ENCODE measurements around the gene PAK1.

PAK1 gene

DNA sequence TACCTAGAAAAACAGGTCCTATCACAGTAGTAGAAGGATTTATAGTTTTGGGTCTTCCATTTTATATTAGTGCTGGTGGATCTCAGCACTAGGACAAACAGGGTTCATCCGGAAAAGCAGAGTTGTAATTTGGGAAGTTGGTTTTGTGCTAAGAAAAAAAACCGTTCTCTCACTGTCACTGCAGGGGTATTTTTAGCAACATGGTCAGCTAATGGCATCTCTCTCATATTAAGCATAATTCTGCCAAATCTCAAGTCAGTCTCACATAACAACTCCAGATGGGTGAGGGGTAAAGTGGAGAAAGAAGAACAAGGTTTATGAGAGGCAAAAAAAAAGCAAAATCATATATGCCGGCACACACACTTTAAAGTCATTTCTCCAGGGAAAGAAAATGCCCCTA lies 120.8 kb downstream of the PAK1 start:
- Histone ChIP-seq H3K9me3 (ENCODE audit: control insufficient read depth in 2 of 2, low read length in 2 of 2) (no peaks in the 10 kb centered on the region), H3K27me3 (ENCODE audit: control insufficient read depth in 2 of 2, insufficient read depth in 2 of 2, low read length in 2 of 2) (no peaks in the 10 kb centered on the region), H3K4me3 (ENCODE audit: low read length in 2 of 2) (no peak overlapping the region), H3K27ac (ENCODE audit: low read depth in 2 of 2, low read length in 2 of 2) (no peak overlapping the region), H3K9ac (ENCODE audit: low read depth in 1 of 2, low read length in 2 of 2) (no peak overlapping the region), H3K4me1 (ENCODE audit: control insufficient read depth in 2 of 2, insufficient read depth in 2 of 2, low read length in 2 of 2) (no peaks in the 10 kb centered on the region), H3K36me3 (ENCODE audit: control insufficient read depth in 2 of 2, insufficient read depth in 2 of 2, low read length in 2 of 2) (peaks cover 16 to 26% of the 10 kb centered on the region in 2 donors)

DNA sequence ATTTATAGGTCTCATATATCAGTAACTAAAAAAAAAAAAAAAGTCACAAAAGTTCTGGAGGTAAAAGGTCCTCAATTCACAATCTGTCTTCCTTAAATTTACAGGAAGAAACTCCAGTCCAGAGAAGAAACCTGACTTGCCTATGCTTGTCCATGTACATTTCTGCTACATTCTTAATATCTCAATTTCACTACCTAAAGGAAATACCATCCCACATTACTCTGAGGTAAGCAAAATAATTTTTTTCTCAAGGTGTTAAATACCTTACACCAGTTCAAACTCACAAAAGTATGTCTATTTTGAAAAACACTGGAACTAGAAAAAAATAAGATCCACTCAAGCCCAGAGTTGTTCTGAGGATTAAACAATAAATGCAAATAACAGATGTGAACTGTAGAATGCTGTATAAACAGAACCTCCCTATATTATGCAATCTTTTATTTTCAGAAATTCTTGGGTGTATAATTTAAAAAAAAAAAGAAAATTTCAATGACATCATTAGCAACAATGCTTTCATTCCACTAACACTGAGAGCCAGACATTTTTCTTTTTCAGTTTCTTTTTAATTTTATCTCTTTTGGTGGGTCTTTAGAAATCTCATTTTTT lies 122.5 kb downstream of the PAK1 start:
- no peaks in the 10 kb centered on the region for H3K27me3 ChIP-seq (ENCODE audit: control insufficient read depth in 2 of 2, insufficient read depth in 2 of 2, low read length in 2 of 2)
- H3K9ac ChIP-seq (ENCODE audit: low read depth in 1 of 2, low read length in 2 of 2): no peak overlapping the region
- H3K27ac ChIP-seq (ENCODE audit: low read depth in 2 of 2, low read length in 2 of 2): no peak overlapping the region
- no peaks in the 10 kb centered on the region for H3K9me3 ChIP-seq (ENCODE audit: control insufficient read depth in 2 of 2, low read length in 2 of 2)
- H3K36me3 ChIP-seq (ENCODE audit: control insufficient read depth in 2 of 2, insufficient read depth in 2 of 2, low read length in 2 of 2): peaks cover 23 to 29% of the 10 kb centered on the region in 2 donors
- no peak overlapping the region for H3K4me3 ChIP-seq (ENCODE audit: low read length in 2 of 2)
- no peaks in the 10 kb centered on the region for H3K4me1 ChIP-seq (ENCODE audit: control insufficient read depth in 2 of 2, insufficient read depth in 2 of 2, low read length in 2 of 2)

DNA sequence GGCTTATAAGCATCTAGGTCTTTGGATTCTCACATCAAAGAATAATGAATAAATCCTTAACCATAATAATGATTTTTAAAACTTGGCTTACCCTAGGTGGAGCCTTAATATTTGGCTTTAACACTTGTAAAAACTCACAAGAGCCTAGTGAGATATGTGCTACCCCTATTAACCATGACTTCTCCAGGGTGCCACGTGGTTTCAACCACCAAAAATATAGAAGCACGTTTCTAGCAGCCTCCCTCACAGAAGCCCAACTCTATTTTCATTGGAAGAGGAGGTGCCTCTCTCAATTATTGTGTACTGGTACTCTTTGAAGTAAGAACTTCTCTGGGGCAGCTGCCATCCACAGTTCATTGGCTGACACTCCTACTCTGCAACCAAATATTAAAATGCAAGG lies 125.9 kb downstream of the PAK1 start:
- Histone ChIP-seq H3K27me3 (ENCODE audit: control insufficient read depth in 2 of 2, insufficient read depth in 2 of 2, low read length in 2 of 2) (no peaks in the 10 kb centered on the region), H3K9ac (ENCODE audit: low read depth in 1 of 2, low read length in 2 of 2) (no peak overlapping the region), H3K4me3 (ENCODE audit: low read length in 2 of 2) (no peak overlapping the region)

DNA sequence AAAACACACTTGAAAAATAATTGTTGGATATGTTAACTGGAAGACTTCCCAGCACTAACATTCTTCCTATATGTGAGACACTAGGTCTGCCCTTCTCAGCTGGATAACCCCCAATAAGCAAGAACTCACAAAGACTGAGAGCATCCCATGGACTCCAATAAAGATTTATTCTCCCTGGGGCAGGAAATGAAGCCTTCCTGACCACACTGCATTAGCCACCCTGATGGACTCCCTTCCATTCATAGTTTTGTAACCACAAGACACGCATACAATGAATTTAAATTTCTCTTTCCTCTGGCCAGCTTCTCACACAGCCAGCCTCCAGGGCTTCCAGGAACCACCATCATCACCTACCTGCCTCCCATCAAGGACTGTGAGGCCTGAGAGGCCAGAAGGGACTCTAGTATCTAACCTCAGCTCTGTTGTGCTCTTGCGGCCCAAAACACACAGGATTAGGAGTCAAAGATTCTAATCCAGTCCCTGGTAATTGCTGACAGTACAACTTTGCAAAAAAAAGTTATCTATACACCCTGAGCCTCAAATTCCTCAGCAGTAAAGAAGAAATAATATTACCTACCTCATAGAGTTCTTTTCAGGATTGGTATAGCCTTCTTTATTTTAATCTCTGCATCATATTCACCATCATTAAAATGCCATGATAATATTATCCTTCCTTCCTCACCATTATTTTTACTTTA lies 126.8 kb downstream of the PAK1 start:
- H3K9me3 ChIP-seq (ENCODE audit: control insufficient read depth in 2 of 2, low read length in 2 of 2): no peaks in the 10 kb centered on the region
- no peak overlapping the region for H3K27ac ChIP-seq (ENCODE audit: low read depth in 2 of 2, low read length in 2 of 2)
- no peaks in the 10 kb centered on the region for H3K27me3 ChIP-seq (ENCODE audit: control insufficient read depth in 2 of 2, insufficient read depth in 2 of 2, low read length in 2 of 2)

More for the DNA sequence above, 125.9 kb downstream of the PAK1 start:
- Histone ChIP-seq H3K27ac (ENCODE audit: low read depth in 2 of 2, low read length in 2 of 2) (no peak overlapping the region), H3K9me3 (ENCODE audit: control insufficient read depth in 2 of 2, low read length in 2 of 2) (no peaks in the 10 kb centered on the region), H3K36me3 (ENCODE audit: control insufficient read depth in 2 of 2, insufficient read depth in 2 of 2, low read length in 2 of 2) (peaks cover 23 to 24% of the 10 kb centered on the region in 2 donors), H3K4me1 (ENCODE audit: control insufficient read depth in 2 of 2, insufficient read depth in 2 of 2, low read length in 2 of 2) (no peaks in the 10 kb centered on the region)

DNA sequence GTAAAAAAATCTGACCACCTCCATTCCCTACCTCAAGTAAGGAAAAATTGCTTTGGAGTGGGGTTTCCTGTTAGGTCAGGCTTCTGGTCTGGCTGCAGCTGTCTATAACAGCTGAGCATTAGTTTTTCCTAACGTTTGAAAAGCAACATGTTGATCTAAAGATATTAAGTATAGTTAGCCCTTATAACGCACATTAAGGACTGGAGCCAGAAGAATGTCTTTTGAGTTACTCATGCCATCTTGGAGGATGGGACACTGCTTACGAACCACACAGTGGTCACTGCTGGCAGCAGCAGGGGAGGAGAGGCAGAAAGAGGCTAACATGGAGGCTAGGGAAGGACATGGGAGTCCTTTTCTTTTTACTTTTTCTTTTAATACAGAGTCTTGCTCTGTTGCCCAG lies 128.3 kb downstream of the PAK1 start:
- Histone ChIP-seq H3K4me1 (ENCODE audit: control insufficient read depth in 2 of 2, insufficient read depth in 2 of 2, low read length in 2 of 2) (no peaks in the 10 kb centered on the region), H3K9me3 (ENCODE audit: control insufficient read depth in 2 of 2, low read length in 2 of 2) (no peaks in the 10 kb centered on the region), H3K36me3 (ENCODE audit: control insufficient read depth in 2 of 2, insufficient read depth in 2 of 2, low read length in 2 of 2) (peaks cover 30% of the 10 kb centered on the region in 2 donors)

More for the DNA sequence above, 126.8 kb downstream of the PAK1 start:
- Histone ChIP-seq H3K9ac (ENCODE audit: low read depth in 1 of 2, low read length in 2 of 2) (no peak overlapping the region), H3K36me3 (ENCODE audit: control insufficient read depth in 2 of 2, insufficient read depth in 2 of 2, low read length in 2 of 2) (peaks cover 23 to 26% of the 10 kb centered on the region in 2 donors), H3K4me3 (ENCODE audit: low read length in 2 of 2) (no peak overlapping the region), H3K4me1 (ENCODE audit: control insufficient read depth in 2 of 2, insufficient read depth in 2 of 2, low read length in 2 of 2) (no peaks in the 10 kb centered on the region)

DNA sequence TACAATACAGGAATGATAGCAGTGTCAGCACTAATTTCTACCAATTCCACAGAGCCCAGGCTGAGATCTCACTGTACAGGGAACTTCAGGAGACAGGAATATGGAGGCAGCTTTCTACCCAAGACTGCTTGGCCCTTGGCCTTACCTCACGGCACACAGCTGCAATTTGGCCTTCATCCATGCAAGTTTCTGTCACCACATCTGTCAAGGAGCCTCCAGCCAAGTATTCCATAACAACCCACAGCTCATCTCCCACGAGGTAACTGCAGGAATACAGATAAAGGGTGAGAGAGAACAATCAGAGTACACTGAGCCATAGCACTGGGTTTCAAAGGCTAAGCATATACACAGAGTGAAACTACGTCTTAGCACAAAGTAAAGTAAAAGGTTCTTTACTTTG lies 133.4 kb downstream of the PAK1 start:
- no peaks in the 10 kb centered on the region for H3K9me3 ChIP-seq (ENCODE audit: control insufficient read depth in 2 of 2, low read length in 2 of 2)
- H3K27ac ChIP-seq (ENCODE audit: low read depth in 2 of 2, low read length in 2 of 2): no peak overlapping the region
- H3K9ac ChIP-seq (ENCODE audit: low read depth in 1 of 2, low read length in 2 of 2): no peak overlapping the region
- H3K36me3 ChIP-seq (ENCODE audit: control insufficient read depth in 2 of 2, insufficient read depth in 2 of 2, low read length in 2 of 2): peaks cover 35 to 48% of the 10 kb centered on the region in 2 donors
- H3K4me1 ChIP-seq (ENCODE audit: control insufficient read depth in 2 of 2, insufficient read depth in 2 of 2, low read length in 2 of 2): no peaks in the 10 kb centered on the region
- no peaks in the 10 kb centered on the region for H3K27me3 ChIP-seq (ENCODE audit: control insufficient read depth in 2 of 2, insufficient read depth in 2 of 2, low read length in 2 of 2)
- no peak overlapping the region for H3K4me3 ChIP-seq (ENCODE audit: low read length in 2 of 2)

More for the DNA sequence above, 128.3 kb downstream of the PAK1 start:
- H3K27ac ChIP-seq (ENCODE audit: low read depth in 2 of 2, low read length in 2 of 2): no peak overlapping the region
- no peak overlapping the region for H3K9ac ChIP-seq (ENCODE audit: low read depth in 1 of 2, low read length in 2 of 2)
- H3K4me3 ChIP-seq (ENCODE audit: low read length in 2 of 2): no peak overlapping the region
- H3K27me3 ChIP-seq (ENCODE audit: control insufficient read depth in 2 of 2, insufficient read depth in 2 of 2, low read length in 2 of 2): no peaks in the 10 kb centered on the region

DNA sequence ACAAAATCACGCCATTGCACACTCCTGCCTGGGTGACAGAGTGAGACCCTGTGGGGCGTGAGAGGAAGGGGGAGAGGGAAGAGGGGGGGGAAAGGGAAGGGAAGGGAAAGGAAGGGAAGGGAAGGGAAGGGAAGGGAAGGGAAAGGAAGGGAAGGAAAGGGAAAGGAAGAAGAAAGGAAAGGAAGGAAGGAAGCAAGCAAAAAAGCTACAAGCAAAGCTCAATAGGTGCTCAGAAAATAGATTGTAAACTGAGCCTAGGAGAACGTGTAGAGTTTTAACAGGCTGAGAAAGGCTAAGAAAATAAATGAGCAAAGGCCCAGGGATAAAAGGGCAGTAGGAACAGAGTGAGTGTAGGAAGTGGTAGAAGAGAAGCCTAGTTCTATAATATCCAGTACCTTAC lies 141.6 kb downstream of the PAK1 start:
- Histone ChIP-seq H3K4me1 (ENCODE audit: control insufficient read depth in 2 of 2, insufficient read depth in 2 of 2, low read length in 2 of 2) (no peaks in the 10 kb centered on the region), H3K27ac (ENCODE audit: low read depth in 2 of 2, low read length in 2 of 2) (no peak overlapping the region), H3K9ac (ENCODE audit: low read depth in 1 of 2, low read length in 2 of 2) (no peak overlapping the region), H3K4me3 (ENCODE audit: low read length in 2 of 2) (no peak overlapping the region), H3K36me3 (ENCODE audit: control insufficient read depth in 2 of 2, insufficient read depth in 2 of 2, low read length in 2 of 2) (peaks cover 30 to 40% of the 10 kb centered on the region in 2 donors), H3K27me3 (ENCODE audit: control insufficient read depth in 2 of 2, insufficient read depth in 2 of 2, low read length in 2 of 2) (no peaks in the 10 kb centered on the region), H3K9me3 (ENCODE audit: control insufficient read depth in 2 of 2, low read length in 2 of 2) (no peaks in the 10 kb centered on the region)

DNA sequence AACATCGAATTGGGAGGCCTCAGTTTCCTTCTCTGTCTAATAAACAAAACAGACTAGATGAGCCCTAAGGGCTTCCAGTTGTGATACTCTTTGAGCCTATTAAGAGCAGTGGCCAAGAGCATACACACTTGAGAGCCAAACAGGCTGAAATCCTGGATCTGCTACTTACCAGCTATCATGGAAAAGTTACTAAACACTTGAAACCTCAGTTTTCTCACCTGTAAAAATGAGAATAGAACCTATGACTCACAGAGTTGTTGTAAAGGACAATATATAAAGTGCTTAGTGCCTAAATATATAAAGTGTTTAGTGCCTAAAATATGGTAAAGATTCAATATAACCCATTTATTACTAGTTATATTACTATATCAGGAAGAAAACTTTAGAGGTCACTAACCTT lies 148.7 kb downstream of the PAK1 start:
- Histone ChIP-seq H3K9me3 (ENCODE audit: control insufficient read depth in 2 of 2, low read length in 2 of 2) (no peaks in the 10 kb centered on the region), H3K4me1 (ENCODE audit: control insufficient read depth in 2 of 2, insufficient read depth in 2 of 2, low read length in 2 of 2) (no peaks in the 10 kb centered on the region), H3K9ac (ENCODE audit: low read depth in 1 of 2, low read length in 2 of 2) (no peak overlapping the region), H3K27ac (ENCODE audit: low read depth in 2 of 2, low read length in 2 of 2) (no peak overlapping the region), H3K4me3 (ENCODE audit: low read length in 2 of 2) (no peak overlapping the region), H3K36me3 (ENCODE audit: control insufficient read depth in 2 of 2, insufficient read depth in 2 of 2, low read length in 2 of 2) (peaks cover 22 to 23% of the 10 kb centered on the region in 2 donors), H3K27me3 (ENCODE audit: control insufficient read depth in 2 of 2, insufficient read depth in 2 of 2, low read length in 2 of 2) (no peaks in the 10 kb centered on the region)

DNA sequence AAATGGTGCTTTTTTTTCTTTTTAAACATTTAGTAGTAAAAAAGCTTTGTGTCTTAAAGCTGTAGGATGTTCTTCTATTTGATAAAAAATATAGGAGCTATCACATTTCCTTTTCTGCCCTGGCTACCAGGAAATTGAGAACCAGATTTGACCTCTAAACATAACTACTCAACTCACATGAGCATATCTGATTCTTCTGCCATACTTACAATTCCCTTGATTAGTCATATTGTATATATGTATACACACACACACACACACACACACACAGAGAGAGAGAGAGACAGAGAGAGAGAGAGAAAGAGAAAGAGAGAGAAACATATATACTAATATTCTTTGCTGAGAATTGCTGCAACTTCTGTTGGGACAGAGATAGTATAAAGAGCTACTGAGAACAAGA lies 149.4 kb downstream of the PAK1 start:
- Histone ChIP-seq H3K36me3 (ENCODE audit: control insufficient read depth in 2 of 2, insufficient read depth in 2 of 2, low read length in 2 of 2) (peaks cover 22 to 23% of the 10 kb centered on the region in 2 donors), H3K4me3 (ENCODE audit: low read length in 2 of 2) (no peak overlapping the region), H3K4me1 (ENCODE audit: control insufficient read depth in 2 of 2, insufficient read depth in 2 of 2, low read length in 2 of 2) (no peaks in the 10 kb centered on the region), H3K27ac (ENCODE audit: low read depth in 2 of 2, low read length in 2 of 2) (no peak overlapping the region), H3K9ac (ENCODE audit: low read depth in 1 of 2, low read length in 2 of 2) (no peak overlapping the region), H3K27me3 (ENCODE audit: control insufficient read depth in 2 of 2, insufficient read depth in 2 of 2, low read length in 2 of 2) (no peaks in the 10 kb centered on the region), H3K9me3 (ENCODE audit: control insufficient read depth in 2 of 2, low read length in 2 of 2) (no peaks in the 10 kb centered on the region)

DNA sequence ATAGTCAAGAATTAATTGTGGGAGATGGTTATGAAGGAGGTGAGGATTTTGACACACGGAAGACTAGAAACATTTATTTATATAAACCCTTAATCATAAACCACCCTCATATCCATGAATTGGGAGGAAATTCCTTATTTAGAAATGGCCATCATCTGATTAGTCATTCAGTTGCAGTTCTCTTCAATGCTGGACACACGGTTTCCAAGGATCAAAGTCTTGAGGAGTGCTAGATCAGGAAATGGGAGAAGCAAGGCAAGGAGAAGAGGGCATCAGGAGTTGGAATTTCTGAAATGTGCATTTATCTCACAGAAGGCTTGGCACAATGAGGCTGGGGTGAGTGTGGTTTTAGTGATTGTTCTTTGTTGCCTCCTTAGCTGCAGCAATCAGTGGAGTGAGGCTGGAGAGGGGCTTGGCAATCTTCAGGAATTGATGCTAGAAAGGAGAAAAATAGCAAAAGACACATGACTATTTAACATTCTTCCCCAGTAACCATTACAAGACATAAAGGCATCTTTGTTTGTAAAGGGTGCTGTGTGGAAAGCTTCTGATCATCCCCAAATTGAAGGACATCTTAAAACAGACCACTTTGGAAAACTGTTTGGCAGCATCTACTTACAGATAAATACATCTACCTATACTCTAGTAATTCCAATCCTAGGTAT lies 150.8 kb downstream of the PAK1 start:
- H3K4me1 ChIP-seq (ENCODE audit: control insufficient read depth in 2 of 2, insufficient read depth in 2 of 2, low read length in 2 of 2): no peaks in the 10 kb centered on the region
- H3K9ac ChIP-seq (ENCODE audit: low read depth in 1 of 2, low read length in 2 of 2): no peak overlapping the region
- H3K27ac ChIP-seq (ENCODE audit: low read depth in 2 of 2, low read length in 2 of 2): no peak overlapping the region
- no peak overlapping the region for H3K4me3 ChIP-seq (ENCODE audit: low read length in 2 of 2)
- peaks cover 22 to 23% of the 10 kb centered on the region in 2 donors for H3K36me3 ChIP-seq (ENCODE audit: control insufficient read depth in 2 of 2, insufficient read depth in 2 of 2, low read length in 2 of 2)
- H3K9me3 ChIP-seq (ENCODE audit: control insufficient read depth in 2 of 2, low read length in 2 of 2): no peaks in the 10 kb centered on the region
- H3K27me3 ChIP-seq (ENCODE audit: control insufficient read depth in 2 of 2, insufficient read depth in 2 of 2, low read length in 2 of 2): no peaks in the 10 kb centered on the region

Data from mucosa of rectum (tissue), 2 donors.